ENCODE measurements around the gene RAB21.

RAB21 gene

GRCh38 chr12:71718611-71719010 is 36.1 kb upstream of the RAB21 start:
- H2AFZ ChIP-seq (ENCODE audit: low read depth, low read length) = no peak overlapping the region
- H3K4me2 ChIP-seq (ENCODE audit: low read length) = no peak overlapping the region
- H3K27me3 ChIP-seq (ENCODE audit: low read depth, low read length) = no peaks in the 10 kb centered on the region
- no peaks in the 10 kb centered on the region for H3K79me2 ChIP-seq (ENCODE audit: low read length)
- TF ChIP-seq CTCF (IDR thresholded peaks at IDR 0.05; ENCODE audit: low read depth, low read length) (no peak), EZH2phosphoT487 (IDR thresholded peaks at IDR 0.05; ENCODE audit: low read depth) (no peak)
- no peak overlapping the region for H3K4me3 ChIP-seq (ENCODE audit: low read length)
- no peak overlapping the region for H3K27ac ChIP-seq (ENCODE audit: low read length)
- H3K4me1 ChIP-seq (ENCODE audit: low read length) = no peaks in the 10 kb centered on the region
- no peaks in the 10 kb centered on the region for H3K9me3 ChIP-seq (ENCODE audit: insufficient read depth, low read length)
- H3K9ac ChIP-seq (ENCODE audit: low read length) = no peak overlapping the region
- H4K20me1 ChIP-seq (ENCODE audit: insufficient read depth, low read length) = no peaks in the 10 kb centered on the region
- H3K36me3 ChIP-seq (replicated peaks; ENCODE audit: low read depth, low read length) = no peaks in the 10 kb centered on the region

GRCh38 chr12:71719647-71720370 is 34.9 kb upstream of the RAB21 start:
- TF ChIP-seq EZH2phosphoT487 (IDR thresholded peaks at IDR 0.05; ENCODE audit: low read depth) (no peak), CTCF (IDR thresholded peaks at IDR 0.05; ENCODE audit: low read depth, low read length) (no peak)
- Histone ChIP-seq H3K4me3 (ENCODE audit: low read length) (no peak overlapping the region), H3K27me3 (ENCODE audit: low read depth, low read length) (no peaks in the 10 kb centered on the region), H2AFZ (ENCODE audit: low read depth, low read length) (no peak overlapping the region), H3K4me2 (ENCODE audit: low read length) (no peak overlapping the region), H3K9me3 (ENCODE audit: insufficient read depth, low read length) (no peaks in the 10 kb centered on the region), H3K79me2 (ENCODE audit: low read length) (no peaks in the 10 kb centered on the region), H3K27ac (ENCODE audit: low read length) (no peak overlapping the region), H3K4me1 (ENCODE audit: low read length) (no peaks in the 10 kb centered on the region), H3K36me3 (replicated peaks; ENCODE audit: low read depth, low read length) (no peaks in the 10 kb centered on the region), H3K9ac (ENCODE audit: low read length) (no peak overlapping the region), H4K20me1 (ENCODE audit: insufficient read depth, low read length) (no peaks in the 10 kb centered on the region)

- H3K9me3 ChIP-seq (ENCODE audit: insufficient read depth, low read length) = no peaks in the 10 kb centered on the region
- no peak overlapping the region for H3K9ac ChIP-seq (ENCODE audit: low read length)
- no peak overlapping the region for H3K4me2 ChIP-seq (ENCODE audit: low read length)
- no peaks in the 10 kb centered on the region for H3K27me3 ChIP-seq (ENCODE audit: low read depth, low read length)
- H3K79me2 ChIP-seq (ENCODE audit: low read length) = no peaks in the 10 kb centered on the region
- H3K4me3 ChIP-seq (ENCODE audit: low read length) = no peak overlapping the region
- H3K4me1 ChIP-seq (ENCODE audit: low read length) = no peaks in the 10 kb centered on the region
- no peak for TF ChIP-seq EZH2phosphoT487 (IDR thresholded peaks at IDR 0.05; ENCODE audit: low read depth)
- no peak for TF ChIP-seq CTCF (IDR thresholded peaks at IDR 0.05; ENCODE audit: low read depth, low read length)
- no peak overlapping the region for H3K27ac ChIP-seq (ENCODE audit: low read length)
- H3K36me3 ChIP-seq (replicated peaks; ENCODE audit: low read depth, low read length) = no peaks in the 10 kb centered on the region
- no peaks in the 10 kb centered on the region for H4K20me1 ChIP-seq (ENCODE audit: insufficient read depth, low read length)
- no peak overlapping the region for H2AFZ ChIP-seq (ENCODE audit: low read depth, low read length)
Measured at GRCh38 chr12:71721783-71722505, 32.7 kb upstream of the RAB21 start.

GRCh38 chr12:71725011-71725410 is 29.7 kb upstream of the RAB21 start:
- Histone ChIP-seq H3K4me3 (ENCODE audit: low read length) (no peak overlapping the region), H3K79me2 (ENCODE audit: low read length) (no peaks in the 10 kb centered on the region), H3K4me1 (ENCODE audit: low read length) (no peaks in the 10 kb centered on the region), H3K27ac (ENCODE audit: low read length) (no peak overlapping the region), H3K4me2 (ENCODE audit: low read length) (no peak overlapping the region), H3K27me3 (ENCODE audit: low read depth, low read length) (no peaks in the 10 kb centered on the region), H4K20me1 (ENCODE audit: insufficient read depth, low read length) (no peaks in the 10 kb centered on the region), H3K9me3 (ENCODE audit: insufficient read depth, low read length) (no peaks in the 10 kb centered on the region), H3K9ac (ENCODE audit: low read length) (no peak overlapping the region), H3K36me3 (replicated peaks; ENCODE audit: low read depth, low read length) (no peaks in the 10 kb centered on the region), H2AFZ (ENCODE audit: low read depth, low read length) (no peak overlapping the region)
- TF ChIP-seq EZH2phosphoT487 (IDR thresholded peaks at IDR 0.05; ENCODE audit: low read depth) = no peak
- no peak for TF ChIP-seq CTCF (IDR thresholded peaks at IDR 0.05; ENCODE audit: low read depth, low read length)
